GM12891 (cell line): ENCODE measurements around the gene TCAP.
"Not testable (repeated sequence)": the region's sequence is repeated elsewhere in the genome, so short reads cannot be mapped to it uniquely, and the experiment has no call there.

Source experiments
- DNase-seq: peaks from one replicate; pipeline ENCODE4 v3.0.0; 2011; ENCODE audit warnings: low spot score; ENCODE audit not compliant: insufficient read length
- FAIRE-seq: peaks from 2 replicates; lab custom pipeline; 2011; peaks lifted over from hg19 to GRCh38; lab: Jason Lieb, UNC
- PAX5 ChIP-seq: IDR thresholded peaks from 2 replicates; pipeline ENCODE4 v1.6.1; 2011; ENCODE audit warnings: low read length, moderate library complexity, mild to moderate bottlenecking; ENCODE audit not compliant: insufficient read depth, severe bottlenecking
- POLR2A ChIP-seq: IDR thresholded peaks from 2 replicates; pipeline ENCODE4 v1.6.1; 2011; ENCODE audit warnings: low read depth, low read length, control low read depth
- POLR2AphosphoS5 ChIP-seq: IDR thresholded peaks from 2 replicates; pipeline ENCODE4 v1.6.1; 2011; ENCODE audit warnings: low read depth, low read length, control low read depth
- POU2F2 ChIP-seq: IDR thresholded peaks from 2 replicates; pipeline ENCODE4 v1.6.1; 2011; ENCODE audit warnings: low read depth, mild to moderate bottlenecking, control low read depth, low read length, moderate library complexity
- SPI1 ChIP-seq: IDR thresholded peaks from 2 replicates; pipeline ENCODE4 v1.6.1; 2011; ENCODE audit warnings: low read depth, low read length, control low read depth
- TAF1 ChIP-seq: IDR thresholded peaks from 2 replicates; pipeline ENCODE4 v1.6.1; 2011; ENCODE audit warnings: low read depth, low read length, control low read depth

Gene TCAP

DNA sequence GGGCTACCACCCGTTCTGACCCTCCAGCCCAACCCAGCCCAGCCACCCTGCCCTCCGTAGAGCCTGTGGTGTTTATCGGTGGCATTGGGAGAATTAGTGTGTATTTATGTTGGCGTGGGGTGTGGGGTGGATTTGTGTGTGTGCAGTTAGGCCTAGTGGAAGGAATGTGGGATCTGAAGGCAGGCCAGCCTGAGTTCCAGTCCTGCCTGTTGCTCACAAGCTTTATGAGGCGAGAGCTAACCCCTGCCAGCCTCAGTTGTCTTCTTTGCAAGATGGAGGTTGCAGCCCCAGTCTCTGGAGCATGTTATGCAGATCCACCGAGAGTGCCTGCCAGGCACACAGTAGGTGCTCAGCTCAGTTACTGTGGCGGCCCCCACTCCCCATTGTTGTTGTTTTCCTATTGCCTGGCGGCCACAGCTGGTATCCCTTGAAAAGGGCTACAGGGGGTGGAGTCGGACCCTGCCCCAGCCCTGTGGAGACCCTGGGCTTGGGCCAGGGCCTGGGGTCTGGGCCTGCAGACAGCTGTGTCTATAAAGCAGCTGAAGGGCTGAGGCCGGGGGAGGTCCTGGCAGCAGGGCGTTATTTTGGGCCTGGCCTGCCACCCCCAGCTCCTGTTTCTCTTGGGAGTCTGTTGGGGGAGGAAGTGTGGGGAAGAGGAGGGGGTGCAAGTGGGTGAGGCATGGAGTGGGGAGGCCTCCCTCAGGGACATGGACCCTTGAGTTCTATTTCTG lies 39.8 kb downstream of the TCAP start:
- no peak for DNase-seq
- TF ChIP-seq POLR2AphosphoS5 (no peak), POU2F2 (no peak), PAX5 (no peak), POLR2A (no peak), SPI1 (no peak), TAF1 (no peak)
- FAIRE-seq: no peak

DNA sequence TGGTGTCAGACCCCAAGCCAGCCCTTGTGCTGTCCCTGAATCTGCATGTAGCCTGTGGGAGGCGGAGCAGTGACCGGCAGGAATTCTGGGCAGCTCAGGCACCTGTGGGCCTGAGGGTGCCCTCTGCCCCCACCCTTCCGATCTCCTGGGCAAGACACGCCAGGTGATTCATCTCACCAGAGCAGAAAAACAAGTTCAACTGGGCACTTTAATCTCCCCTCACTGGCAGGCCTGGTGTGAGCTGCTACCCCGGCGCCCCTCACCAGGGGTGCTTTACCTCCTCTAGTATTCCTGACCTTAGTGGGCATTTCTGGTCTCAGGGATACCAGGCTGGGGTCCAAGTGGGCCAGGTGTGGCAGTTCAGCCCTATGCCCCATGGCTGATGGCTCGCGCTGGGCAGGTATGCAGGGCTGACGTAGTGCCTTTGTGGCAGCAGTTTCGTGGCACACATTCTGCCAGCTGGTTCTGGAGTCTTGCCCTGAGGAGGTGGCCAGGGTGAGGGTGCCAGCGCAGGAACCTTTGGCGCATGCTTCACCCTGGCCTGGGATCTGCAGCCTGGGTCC lies 40.7 kb downstream of the TCAP start:
- DNase-seq (no peak), FAIRE-seq (no peak)
- TF ChIP-seq POLR2A (no peak), PAX5 (no peak), POU2F2 (no peak)

DNA sequence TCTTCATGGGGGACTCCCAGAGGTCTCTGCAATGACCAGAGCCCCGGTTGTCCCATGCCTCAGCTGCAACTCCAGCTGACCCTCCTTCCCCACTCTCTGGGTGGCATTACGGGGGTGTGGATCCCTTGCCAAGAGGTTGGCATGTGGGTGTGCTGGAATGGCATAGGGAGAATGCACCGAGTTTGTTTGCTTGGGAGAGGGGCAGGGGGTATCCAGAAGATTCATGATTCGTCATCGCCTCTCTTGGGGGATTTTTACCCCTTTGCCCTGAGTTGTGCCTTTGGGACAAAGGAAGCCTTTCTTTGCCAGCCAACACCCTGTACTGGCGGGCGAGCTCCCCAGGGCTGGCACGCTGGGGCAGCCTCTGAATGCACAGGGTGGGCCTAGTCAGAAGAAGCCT lies 41.2 kb downstream of the TCAP start:
- FAIRE-seq: no peak
- TF ChIP-seq POU2F2: no peak
- no peak for TF ChIP-seq TAF1
- TF ChIP-seq POLR2A: no peak
- TF ChIP-seq PAX5: no peak
- no peak for TF ChIP-seq SPI1
- TF ChIP-seq POLR2AphosphoS5: no peak
- no peak for DNase-seq

GRCh38 chr17:39706921-39707337 lies 41.8 kb downstream of the TCAP start:
- FAIRE-seq (no peak), DNase-seq (no peak)
- TF ChIP-seq TAF1 (no peak), PAX5 (no peak), SPI1 (no peak), POU2F2 (no peak), POLR2AphosphoS5 (no peak), POLR2A (no peak)

DNA sequence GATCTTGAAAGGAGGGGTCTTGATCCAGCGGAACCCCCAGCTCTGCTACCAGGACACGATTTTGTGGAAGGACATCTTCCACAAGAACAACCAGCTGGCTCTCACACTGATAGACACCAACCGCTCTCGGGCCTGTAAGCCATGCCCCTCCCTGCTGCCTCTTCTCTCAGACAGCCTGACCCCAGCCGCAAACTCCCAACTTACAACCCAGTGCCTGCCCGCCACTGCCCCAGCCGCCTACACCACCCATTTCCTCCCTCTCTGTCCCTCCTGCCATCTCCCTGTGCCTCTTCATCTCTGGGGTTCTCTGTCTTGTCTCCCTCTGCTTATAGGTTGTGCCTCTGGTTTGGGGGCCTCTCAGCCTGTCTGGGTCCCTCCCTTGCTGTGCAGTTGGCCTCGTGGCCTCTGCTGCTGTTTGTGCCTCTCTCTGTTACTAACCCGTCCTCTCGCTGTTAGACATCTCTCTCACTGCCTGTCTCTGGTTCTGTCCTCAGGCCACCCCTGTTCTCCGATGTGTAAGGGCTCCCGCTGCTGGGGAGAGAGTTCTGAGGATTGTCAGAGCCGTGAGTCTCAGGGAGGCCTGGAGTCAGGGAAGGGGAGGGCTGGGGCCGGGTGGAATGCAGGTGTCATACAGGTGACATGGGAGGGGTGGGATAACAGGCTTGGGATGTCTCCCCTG lies 44.3 kb downstream of the TCAP start:
- FAIRE-seq (no peak), DNase-seq (no peak)

DNA sequence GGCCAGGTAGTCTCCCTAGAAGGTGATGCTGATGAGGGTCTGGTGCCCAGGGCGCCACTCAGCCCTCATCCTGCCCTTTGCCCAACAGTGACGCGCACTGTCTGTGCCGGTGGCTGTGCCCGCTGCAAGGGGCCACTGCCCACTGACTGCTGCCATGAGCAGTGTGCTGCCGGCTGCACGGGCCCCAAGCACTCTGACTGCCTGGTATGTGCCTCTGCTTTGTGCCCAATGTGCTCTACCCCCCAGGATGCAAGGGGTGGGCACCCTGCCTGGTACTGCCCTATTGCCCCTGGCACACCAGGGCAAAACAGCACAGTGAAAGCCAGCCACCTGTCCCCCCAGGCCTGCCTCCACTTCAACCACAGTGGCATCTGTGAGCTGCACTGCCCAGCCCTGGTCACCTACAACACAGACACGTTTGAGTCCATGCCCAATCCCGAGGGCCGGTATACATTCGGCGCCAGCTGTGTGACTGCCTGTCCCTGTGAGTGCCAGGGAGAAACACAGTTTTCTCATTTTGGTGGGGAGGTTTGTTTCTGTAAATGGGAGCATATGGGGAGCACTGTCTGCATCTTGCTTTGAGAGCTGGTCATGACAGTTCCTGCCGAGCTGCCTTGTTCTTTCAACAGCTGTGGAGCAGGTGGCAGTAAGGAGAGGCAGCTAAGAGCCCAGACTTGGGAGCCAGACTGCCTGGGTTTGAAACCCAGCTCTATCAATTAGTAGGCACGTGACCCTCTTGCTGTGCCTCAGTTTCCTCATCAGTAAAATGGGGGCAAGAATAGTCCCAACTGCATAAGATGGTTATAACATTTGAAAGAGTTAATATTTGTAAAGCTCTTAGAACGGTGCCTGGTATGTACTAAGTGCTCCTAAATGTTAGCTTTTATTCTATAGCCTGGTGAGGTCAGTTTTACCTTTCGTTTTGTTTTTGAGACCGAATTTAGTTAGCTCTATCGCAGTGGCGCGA lies 45.1 kb downstream of the TCAP start:
- TF ChIP-seq POU2F2: no peak
- no peak for TF ChIP-seq PAX5
- no peak for TF ChIP-seq SPI1
- TF ChIP-seq TAF1: no peak
- no peak for TF ChIP-seq POLR2AphosphoS5
- TF ChIP-seq POLR2A: no peak
- FAIRE-seq: no peak
- DNase-seq: no peak

More for the DNA sequence above, 44.3 kb downstream of the TCAP start:
- no peak for TF ChIP-seq PAX5
- TF ChIP-seq TAF1: no peak
- TF ChIP-seq POU2F2: no peak
- TF ChIP-seq SPI1: no peak
- no peak for TF ChIP-seq POLR2A
- no peak for TF ChIP-seq POLR2AphosphoS5

GRCh38 chr17:39711071-39711470 lies 45.9 kb downstream of the TCAP start:
- not testable (repeated sequence) for FAIRE-seq, DNase-seq

DNA sequence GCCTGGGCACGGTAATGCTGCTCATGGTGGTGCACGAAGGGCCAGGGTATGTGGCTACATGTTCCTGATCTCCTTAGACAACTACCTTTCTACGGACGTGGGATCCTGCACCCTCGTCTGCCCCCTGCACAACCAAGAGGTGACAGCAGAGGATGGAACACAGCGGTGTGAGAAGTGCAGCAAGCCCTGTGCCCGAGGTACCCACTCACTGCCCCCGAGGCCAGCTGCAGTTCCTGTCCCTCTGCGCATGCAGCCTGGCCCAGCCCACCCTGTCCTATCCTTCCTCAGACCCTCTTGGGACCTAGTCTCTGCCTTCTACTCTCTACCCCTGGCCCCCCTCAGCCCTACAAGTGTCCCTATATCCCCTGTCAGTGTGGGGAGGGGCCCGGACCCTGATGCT lies 46.7 kb downstream of the TCAP start:
- TF ChIP-seq POLR2AphosphoS5: no peak
- no peak for TF ChIP-seq PAX5
- no peak for TF ChIP-seq TAF1
- TF ChIP-seq POLR2A: no peak
- no peak for TF ChIP-seq POU2F2
- TF ChIP-seq SPI1: no peak
- no peak for DNase-seq
- FAIRE-seq: no peak

- DNase-seq: no peak
- no peak for TF ChIP-seq POLR2AphosphoS5
- TF ChIP-seq PAX5: no peak
- no peak for TF ChIP-seq TAF1
- TF ChIP-seq POU2F2: no peak
- no peak for TF ChIP-seq POLR2A
- no peak for TF ChIP-seq SPI1
These were observed 49.1 kb downstream of the TCAP start for GRCh38 chr17:39714234-39714633.

More at GRCh38 chr17:39714234-39714633, 49.1 kb downstream of the TCAP start:
- FAIRE-seq: no peak
